ENCODE measurements around the gene MEMO1.
"Not testable (repeated sequence)": the region's sequence is repeated elsewhere in the genome, so short reads cannot be mapped to it uniquely, and the experiment has no call there.

GRCh38 chr2:31953095-31953494, 57.7 kb downstream of the MEMO1 start:
- TF ChIP-seq ZNF423 (CRISPR knock-in tag; IDR thresholded peaks at IDR 0.05); GABPB1 (CRISPR knock-in tag; IDR thresholded peaks at IDR 0.05); FOXJ3 (CRISPR knock-in tag; IDR thresholded peaks at IDR 0.05; ENCODE audit: borderline replicate concordance); CBFB (CRISPR knock-in tag; IDR thresholded peaks at IDR 0.05; ENCODE audit: low read depth); HMGA2 (CRISPR knock-in tag; IDR thresholded peaks at IDR 0.05); ZBTB43 (CRISPR knock-in tag; IDR thresholded peaks at IDR 0.05); NR1H2 (CRISPR knock-in tag; IDR thresholded peaks at IDR 0.05); SP1 (CRISPR knock-in tag; conservative IDR thresholded peaks at IDR 0.05); TCF7 (CRISPR knock-in tag; IDR thresholded peaks at IDR 0.05; ENCODE audit: low read depth); USF1 (CRISPR knock-in tag; IDR thresholded peaks at IDR 0.05); KAT7 (CRISPR knock-in tag; IDR thresholded peaks at IDR 0.05; ENCODE audit: borderline replicate concordance): not testable (repeated sequence)
- TF ChIP-seq, protein P1, sequence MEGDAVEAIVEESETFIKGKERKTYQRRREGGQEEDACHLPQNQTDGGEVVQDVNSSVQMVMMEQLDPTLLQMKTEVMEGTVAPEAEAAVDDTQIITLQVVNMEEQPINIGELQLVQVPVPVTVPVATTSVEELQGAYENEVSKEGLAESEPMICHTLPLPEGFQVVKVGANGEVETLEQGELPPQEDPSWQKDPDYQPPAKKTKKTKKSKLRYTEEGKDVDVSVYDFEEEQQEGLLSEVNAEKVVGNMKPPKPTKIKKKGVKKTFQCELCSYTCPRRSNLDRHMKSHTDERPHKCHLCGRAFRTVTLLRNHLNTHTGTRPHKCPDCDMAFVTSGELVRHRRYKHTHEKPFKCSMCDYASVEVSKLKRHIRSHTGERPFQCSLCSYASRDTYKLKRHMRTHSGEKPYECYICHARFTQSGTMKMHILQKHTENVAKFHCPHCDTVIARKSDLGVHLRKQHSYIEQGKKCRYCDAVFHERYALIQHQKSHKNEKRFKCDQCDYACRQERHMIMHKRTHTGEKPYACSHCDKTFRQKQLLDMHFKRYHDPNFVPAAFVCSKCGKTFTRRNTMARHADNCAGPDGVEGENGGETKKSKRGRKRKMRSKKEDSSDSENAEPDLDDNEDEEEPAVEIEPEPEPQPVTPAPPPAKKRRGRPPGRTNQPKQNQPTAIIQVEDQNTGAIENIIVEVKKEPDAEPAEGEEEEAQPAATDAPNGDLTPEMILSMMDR (IDR thresholded peaks at IDR 0.05) = not testable (repeated sequence)
- TF ChIP-seq, protein P2, sequence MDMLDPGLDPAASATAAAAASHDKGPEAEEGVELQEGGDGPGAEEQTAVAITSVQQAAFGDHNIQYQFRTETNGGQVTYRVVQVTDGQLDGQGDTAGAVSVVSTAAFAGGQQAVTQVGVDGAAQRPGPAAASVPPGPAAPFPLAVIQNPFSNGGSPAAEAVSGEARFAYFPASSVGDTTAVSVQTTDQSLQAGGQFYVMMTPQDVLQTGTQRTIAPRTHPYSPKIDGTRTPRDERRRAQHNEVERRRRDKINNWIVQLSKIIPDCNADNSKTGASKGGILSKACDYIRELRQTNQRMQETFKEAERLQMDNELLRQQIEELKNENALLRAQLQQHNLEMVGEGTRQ (CRISPR knock-in tag; IDR thresholded peaks at IDR 0.05) = not testable (repeated sequence)
- TF ChIP-seq, protein P3, sequence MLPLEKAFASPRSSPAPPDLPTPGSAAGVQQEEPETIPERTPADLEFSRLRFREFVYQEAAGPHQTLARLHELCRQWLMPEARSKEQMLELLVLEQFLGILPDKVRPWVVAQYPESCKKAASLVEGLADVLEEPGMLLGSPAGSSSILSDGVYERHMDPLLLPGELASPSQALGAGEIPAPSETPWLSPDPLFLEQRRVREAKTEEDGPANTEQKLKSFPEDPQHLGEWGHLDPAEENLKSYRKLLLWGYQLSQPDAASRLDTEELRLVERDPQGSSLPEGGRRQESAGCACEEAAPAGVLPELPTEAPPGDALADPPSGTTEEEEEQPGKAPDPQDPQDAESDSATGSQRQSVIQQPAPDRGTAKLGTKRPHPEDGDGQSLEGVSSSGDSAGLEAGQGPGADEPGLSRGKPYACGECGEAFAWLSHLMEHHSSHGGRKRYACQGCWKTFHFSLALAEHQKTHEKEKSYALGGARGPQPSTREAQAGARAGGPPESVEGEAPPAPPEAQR (CRISPR knock-in tag; IDR thresholded peaks at IDR 0.05) = not testable (repeated sequence)

All from WTC11 (cell line).